WTC11 (cell line): ENCODE measurements around the gene LRFN2.

ENCODE experiments used
- AFF4 ChIP-seq: sonication (generic); formaldehyde crosslinking; IDR thresholded peaks from 2 replicates; pipeline ENCODE4 v1.8.1; 2023; ENCODE audit warnings: mild to moderate bottlenecking, missing genetic modification reagents, borderline replicate concordance
- AR ChIP-seq: fragments of 250-450 bp; sonication (Bioruptor Pico); IDR thresholded peaks from 2 replicates; pipeline ENCODE4 v1.9.0; 2021; ENCODE audit warnings: mild to moderate bottlenecking
- ATF2 ChIP-seq: sonication (generic); formaldehyde crosslinking; IDR thresholded peaks from 2 replicates; pipeline ENCODE4 v1.8.1; 2022; ENCODE audit warnings: low read depth, missing genetic modification reagents, borderline replicate concordance
- CTCF ChIP-seq: fragments of 200-600 bp; IDR thresholded peaks from 2 replicates; pipeline ENCODE4 v1.8.0; 2022; ENCODE audit warnings: antibody characterized with exemption
- GABPB1 ChIP-seq: sonication (generic); formaldehyde crosslinking; IDR thresholded peaks from 2 replicates; pipeline ENCODE4 v1.8.1; 2023; ENCODE audit warnings: mild to moderate bottlenecking, missing genetic modification reagents
- GRHL2 ChIP-seq: fragments of 250-450 bp; sonication (Bioruptor Pico); IDR thresholded peaks from 2 replicates; pipeline ENCODE4 v1.8.0; 2022; ENCODE audit warnings: mild to moderate bottlenecking, moderate library complexity; ENCODE audit not compliant: insufficient replicate concordance, severe bottlenecking
- PREB ChIP-seq: sonication (generic); formaldehyde crosslinking; IDR thresholded peaks from 2 replicates; pipeline ENCODE4 v1.8.1; 2022; ENCODE audit warnings: mild to moderate bottlenecking, missing genetic modification reagents, moderate library complexity, borderline replicate concordance
- TCF7 ChIP-seq: sonication (generic); formaldehyde crosslinking; IDR thresholded peaks from 2 replicates; pipeline ENCODE4 v1.8.0; 2022; ENCODE audit warnings: mild to moderate bottlenecking, low read depth, missing genetic modification reagents, moderate library complexity
- ZBTB21 ChIP-seq: sonication (generic); formaldehyde crosslinking; IDR thresholded peaks from 2 replicates; pipeline ENCODE4 v1.8.1; 2023; ENCODE audit warnings: mild to moderate bottlenecking, missing genetic modification reagents, borderline replicate concordance
- ZMAT4 ChIP-seq: fragments of 250-450 bp; sonication (Bioruptor Pico); IDR thresholded peaks from 2 replicates; pipeline ENCODE4 v1.9.0; 2021; ENCODE audit warnings: mild to moderate bottlenecking
- ZNF121 ChIP-seq: sonication (generic); formaldehyde crosslinking; IDR thresholded peaks from 2 replicates; pipeline ENCODE4 v1.8.0; 2023; ENCODE audit warnings: missing genetic modification reagents
- ZNF317 ChIP-seq: sonication (generic); formaldehyde crosslinking; IDR thresholded peaks from 2 replicates; pipeline ENCODE4 v1.8.1; 2023; ENCODE audit warnings: low read depth, mild to moderate bottlenecking, moderate library complexity, missing genetic modification reagents, borderline replicate concordance

GRCh38 chr6:40383348-40384115, 203.6 kb downstream of the LRFN2 start:
- TF ChIP-seq CTCF (no peak), ZBTB21 (CRISPR knock-in tag) (no peak), AFF4 (CRISPR knock-in tag) (no peak), GABPB1 (CRISPR knock-in tag) (no peak), ZNF121 (CRISPR knock-in tag) (no peak), PREB (CRISPR knock-in tag) (no peak), ZNF317 (CRISPR knock-in tag) (no peak), GRHL2 (no peak), TCF7 (CRISPR knock-in tag) (no peak), ATF2 (CRISPR knock-in tag) (no peak), AR (CRISPR knock-in tag) (no peak), ZMAT4 (CRISPR knock-in tag) (no peak)
